Measurements from ENCODE around the gene INVS.
"Not testable (repeated sequence)": the region's sequence is repeated elsewhere in the genome, so short reads cannot be mapped to it uniquely, and the experiment has no call there.

GRCh38 chr9:100140303-100140702, 41.3 kb downstream of the INVS start:
- TF ChIP-seq, protein P1, sequence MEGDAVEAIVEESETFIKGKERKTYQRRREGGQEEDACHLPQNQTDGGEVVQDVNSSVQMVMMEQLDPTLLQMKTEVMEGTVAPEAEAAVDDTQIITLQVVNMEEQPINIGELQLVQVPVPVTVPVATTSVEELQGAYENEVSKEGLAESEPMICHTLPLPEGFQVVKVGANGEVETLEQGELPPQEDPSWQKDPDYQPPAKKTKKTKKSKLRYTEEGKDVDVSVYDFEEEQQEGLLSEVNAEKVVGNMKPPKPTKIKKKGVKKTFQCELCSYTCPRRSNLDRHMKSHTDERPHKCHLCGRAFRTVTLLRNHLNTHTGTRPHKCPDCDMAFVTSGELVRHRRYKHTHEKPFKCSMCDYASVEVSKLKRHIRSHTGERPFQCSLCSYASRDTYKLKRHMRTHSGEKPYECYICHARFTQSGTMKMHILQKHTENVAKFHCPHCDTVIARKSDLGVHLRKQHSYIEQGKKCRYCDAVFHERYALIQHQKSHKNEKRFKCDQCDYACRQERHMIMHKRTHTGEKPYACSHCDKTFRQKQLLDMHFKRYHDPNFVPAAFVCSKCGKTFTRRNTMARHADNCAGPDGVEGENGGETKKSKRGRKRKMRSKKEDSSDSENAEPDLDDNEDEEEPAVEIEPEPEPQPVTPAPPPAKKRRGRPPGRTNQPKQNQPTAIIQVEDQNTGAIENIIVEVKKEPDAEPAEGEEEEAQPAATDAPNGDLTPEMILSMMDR (IDR thresholded peaks at IDR 0.05): not testable (repeated sequence)
- not testable (repeated sequence) for TF ChIP-seq EZH2 (IDR thresholded peaks at IDR 0.05; ENCODE audit: borderline replicate concordance, insufficient read depth, low read depth, low read length, poor library complexity, severe bottlenecking)
